GM19452 (cell line): ENCODE results near the gene UROC1.
A peak's percentile ranks its signal among the peaks of the same experiment; 100 is the strongest.

Experiments used
- ATAC-seq: cut with Tn5 transposase; IDR thresholded peaks from one replicate; pipeline ENCODE4 v1.9.1; 2021; ENCODE audit not compliant: unreplicated experiment

The UROC1 gene

GRCh38 chr3:126481808-126482502 is 35.6 kb downstream of the UROC1 start:
- no peak for ATAC-seq

- no peak for ATAC-seq
Measured at GRCh38 chr3:126480861-126481260, 36.7 kb downstream of the UROC1 start.

- no peak for ATAC-seq
Measured at GRCh38 chr3:126480206-126480605, 37.4 kb downstream of the UROC1 start.

- no peak for ATAC-seq
Measured at GRCh38 chr3:126479642-126480041, 37.9 kb downstream of the UROC1 start.

GRCh38 chr3:126478581-126479310 is 38.8 kb downstream of the UROC1 start:
- no peak for ATAC-seq

GRCh38 chr3:126477061-126477380 is 40.6 kb downstream of the UROC1 start:
- ATAC-seq, result no peak

- ATAC-seq, result peak; percentile 13
Measured at GRCh38 chr3:126476166-126477060, 41.2 kb downstream of the UROC1 start.

- ATAC-seq, result peak; percentile 84
Measured at GRCh38 chr3:126475413-126476114, 42.0 kb downstream of the UROC1 start, which contains the start of gene ZXDC. TSS of gene ZXDC (minus strand) at chr3:126475891. CDS start at chr3:126475865, 26 bp downstream.

GRCh38 chr3:126474498-126475412 is 42.8 kb downstream of the UROC1 start:
- peak; percentile 16 for ATAC-seq

- ATAC-seq, result no peak
Measured at GRCh38 chr3:126473292-126474168, 44.0 kb downstream of the UROC1 start.

GRCh38 chr3:126472277-126473006 is 45.1 kb downstream of the UROC1 start:
- no peak for ATAC-seq

GRCh38 chr3:126469479-126469878 is 48.1 kb downstream of the UROC1 start:
- no peak for ATAC-seq

GRCh38 chr3:126468028-126468891 is 49.3 kb downstream of the UROC1 start:
- no peak for ATAC-seq

GRCh38 chr3:126467611-126467955 is 50.0 kb downstream of the UROC1 start:
- no peak for ATAC-seq

- ATAC-seq, result no peak
Measured at GRCh38 chr3:126466886-126467610, 50.5 kb downstream of the UROC1 start.

GRCh38 chr3:126465928-126466544 is 51.5 kb downstream of the UROC1 start:
- ATAC-seq, result no peak
